Placental pericyte (primary cell): ENCODE measurements around the gene ZFX. TPM values are rescaled to one million over a fixed set of nuclear protein-coding genes. Genes with fewer than 3 reads are reported as not detected.

Experiments
- small RNA-seq: library from RNA; depleted of rRNA; stranded (forward); fragments of <200 nt; gene quantifications from one replicate; pipeline ENCODE3, GENCODE V24; 2012; ENCODE audit warnings: low replicate concordance
- total RNA-seq: library from RNA; depleted of rRNA; stranded (reverse); fragments of >200 nt; gene quantifications from 2 replicates; pipeline ENCODE4 v1.2.3, GENCODE V29; 2012

The ZFX gene
- total RNA-seq: 59.3 and 64.6 TPM in 2 replicates

DNA sequence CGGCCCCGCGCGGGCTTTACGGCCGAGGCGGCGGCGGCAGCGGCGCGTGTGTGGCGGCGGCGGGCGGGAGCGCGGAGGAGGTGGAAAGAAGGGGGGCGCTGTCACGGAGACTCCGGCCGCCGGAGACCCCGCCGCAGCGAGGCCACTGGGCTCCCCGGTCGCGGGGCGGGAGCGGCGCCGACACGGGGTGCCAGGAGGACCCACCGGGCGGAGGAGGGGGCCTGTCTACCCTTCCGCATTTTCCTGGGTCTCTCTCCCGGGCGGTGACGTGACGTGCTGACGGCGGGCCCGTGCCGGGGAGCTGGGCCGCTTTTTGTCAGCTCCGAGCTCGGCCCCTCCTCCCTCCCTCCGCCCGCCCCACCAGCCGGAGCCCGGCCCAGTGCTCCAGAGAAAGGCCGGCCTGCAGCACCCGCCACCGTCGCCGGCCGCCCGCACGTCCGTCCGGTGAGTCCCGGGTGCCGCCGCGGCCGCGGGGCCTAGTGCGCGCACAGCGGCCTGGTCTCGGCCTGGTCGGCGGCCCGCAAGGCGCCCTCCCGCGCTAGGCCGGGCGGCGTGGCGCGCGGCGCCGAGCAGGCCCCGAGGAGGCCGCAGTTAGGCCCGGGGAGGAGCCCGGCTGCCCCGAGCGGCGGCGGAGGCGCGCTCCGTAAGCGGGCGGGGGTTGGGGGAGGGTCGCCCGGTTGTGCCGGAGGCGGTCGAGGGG is at the start of gene ZFX:
Gene ZFX (plus strand): TSS at position 379 of the 700 bp plus-strand sequence. CDS start 23,014 bp downstream, outside the sequence.

Small RNA genes lying within 50 kb of the gene (small RNA-seq; reads per million reads assigned to genes)
- not detected for gene RF00263

Other genes starting within 250 kb of the ZFX start
- gene APOO, start 241.8 kb upstream of the ZFX start, total RNA-seq: 10.2 and 15.8 TPM in 2 replicates
- gene CXorf58, start 241.7 kb upstream of the ZFX start, total RNA-seq: not detected in 2 replicates
- 7.0 and 13.2 TPM in 2 replicates for gene KLHL15, start 122.5 kb upstream of the ZFX start, total RNA-seq
- gene EIF2S3, start 94.8 kb upstream of the ZFX start, total RNA-seq: 225 and 364 TPM in 2 replicates
- under 0.01 and 0.43 TPM in 2 replicates for gene SUPT20HL2, start 164.3 kb downstream of the ZFX start, total RNA-seq
- gene SUPT20HL1, start 210.9 kb downstream of the ZFX start, total RNA-seq: 0.14 TPM in 1 of 2 replicates, not detected in the other